HG02759 (cell line): Measurements from ENCODE around the gene GPR137B.
"Not testable (repeated sequence)": the region's sequence is repeated elsewhere in the genome, so short reads cannot be mapped to it uniquely, and the experiment has no call there.

Experiments
- ATAC-seq: cut with Tn5 transposase; IDR thresholded peaks from one replicate; pipeline ENCODE4 v1.9.1; 2021; ENCODE audit warnings: mild to moderate bottlenecking, moderate library complexity; ENCODE audit not compliant: unreplicated experiment

Gene GPR137B

DNA sequence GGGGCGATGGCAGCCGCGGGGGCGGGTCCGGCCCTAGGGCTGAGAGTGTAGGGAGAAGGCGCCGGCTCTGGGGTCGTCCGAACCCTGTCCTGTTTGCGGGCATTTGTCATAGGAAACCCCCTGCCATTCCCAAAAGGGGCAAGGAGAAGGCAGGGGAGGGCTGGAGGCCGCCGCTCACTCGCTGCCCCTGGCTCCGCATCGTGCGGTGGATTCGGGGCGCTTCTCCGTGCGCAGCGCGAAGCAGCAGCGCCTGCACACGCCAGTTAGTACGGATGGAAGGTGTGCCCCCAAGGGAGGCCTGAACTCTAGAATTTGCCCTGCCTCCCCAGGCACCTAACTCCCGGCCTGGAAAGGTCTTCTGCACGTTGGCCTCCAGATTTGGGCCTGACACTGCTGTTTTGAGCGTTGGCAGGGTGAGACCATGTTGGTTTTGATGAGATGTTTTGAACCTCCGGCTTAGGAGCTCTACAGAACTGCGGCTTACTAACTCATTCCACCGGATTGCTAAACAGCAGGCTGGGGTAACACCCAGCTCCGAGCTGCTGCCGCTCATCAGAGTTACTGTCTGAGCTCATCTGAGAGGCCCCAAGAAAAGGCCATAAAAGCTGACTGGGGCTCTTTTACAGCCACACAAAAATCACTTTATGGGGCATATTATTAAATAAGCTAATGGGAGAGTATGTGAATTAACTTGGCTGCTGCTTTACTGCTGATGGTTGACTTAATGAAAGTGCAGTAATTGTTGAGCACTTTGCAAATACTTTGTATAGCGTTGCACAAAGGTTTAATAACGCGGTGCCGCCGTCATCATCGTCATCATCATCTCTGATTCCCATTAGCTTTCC is 987 bp downstream of the GPR137B start:
- ATAC-seq = peak; percentile 32

DNA sequence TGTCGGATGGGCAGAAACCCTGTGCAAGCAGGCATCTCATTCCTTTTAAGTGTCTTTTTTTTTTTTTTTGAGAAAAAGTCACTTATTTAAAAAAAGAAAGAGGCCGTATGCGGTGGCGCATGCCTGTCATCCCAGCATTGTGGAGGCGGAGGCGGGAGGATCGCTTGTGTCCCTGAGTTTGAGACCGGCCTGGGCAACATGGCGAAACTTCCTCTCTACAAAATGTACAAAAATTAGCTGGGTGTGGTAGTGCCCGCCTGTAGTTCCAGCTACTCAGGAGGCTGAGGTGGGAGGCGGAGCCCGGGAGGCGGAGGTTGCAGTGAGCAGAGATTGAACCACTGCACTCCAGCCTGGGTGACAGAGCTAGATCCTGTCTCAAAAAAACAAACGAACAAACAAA is 1.7 kb downstream of the GPR137B start:
- ATAC-seq = no peak

DNA sequence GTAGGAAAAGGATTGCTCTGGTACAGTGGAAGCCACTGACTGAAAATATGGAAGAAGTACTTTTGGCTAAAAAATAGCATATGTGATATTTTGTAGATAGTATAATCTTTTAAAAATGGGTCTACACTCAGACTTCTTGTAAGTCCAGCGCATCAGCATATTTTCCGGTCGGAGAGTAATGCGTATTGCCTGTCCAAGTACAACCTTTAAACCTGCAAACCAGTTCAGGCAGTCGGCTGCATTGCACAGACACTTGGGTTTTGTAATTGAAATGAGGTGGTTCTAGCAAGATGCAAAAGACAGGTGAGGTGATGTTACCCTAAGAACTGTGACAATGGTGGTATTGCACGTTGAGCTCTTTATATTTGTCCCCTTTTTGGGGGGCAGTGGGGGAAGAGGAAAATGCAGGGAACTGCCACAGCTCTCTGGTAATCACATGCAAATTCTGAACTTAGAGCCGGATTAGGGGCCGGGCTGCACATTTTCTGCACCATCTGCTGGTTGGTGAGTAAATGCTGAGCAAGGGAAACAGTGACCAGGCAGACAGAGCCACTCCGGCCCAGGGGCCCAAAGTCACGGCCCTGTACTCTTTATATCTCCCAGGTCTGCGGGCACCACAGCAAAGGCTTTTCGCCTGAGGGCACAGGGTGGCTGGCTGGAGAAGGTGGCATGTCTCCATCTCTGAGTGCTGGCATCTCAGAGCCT is 2.3 kb downstream of the GPR137B start:
- ATAC-seq = peak; percentile 28

DNA sequence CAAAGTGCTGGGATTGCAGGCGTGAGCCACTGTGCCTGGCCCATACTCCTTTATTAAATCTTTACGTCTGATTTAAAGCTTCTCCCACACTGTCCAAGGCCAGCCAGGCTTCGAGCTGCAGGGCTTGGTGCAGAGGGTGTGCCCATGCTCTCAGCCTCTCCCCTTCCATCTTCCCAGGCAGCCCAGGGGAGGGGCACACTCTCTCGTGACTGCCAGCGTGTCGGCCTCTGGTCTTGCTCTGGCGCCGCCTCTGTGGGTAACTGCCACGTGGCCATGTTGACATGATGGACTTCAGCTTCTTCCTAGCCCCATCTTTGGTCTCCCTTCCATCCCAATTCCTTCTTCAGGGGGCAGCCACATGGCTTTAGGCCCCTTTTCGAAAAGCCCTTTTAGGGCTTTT is 4.7 kb downstream of the GPR137B start:
- no peak for ATAC-seq

DNA sequence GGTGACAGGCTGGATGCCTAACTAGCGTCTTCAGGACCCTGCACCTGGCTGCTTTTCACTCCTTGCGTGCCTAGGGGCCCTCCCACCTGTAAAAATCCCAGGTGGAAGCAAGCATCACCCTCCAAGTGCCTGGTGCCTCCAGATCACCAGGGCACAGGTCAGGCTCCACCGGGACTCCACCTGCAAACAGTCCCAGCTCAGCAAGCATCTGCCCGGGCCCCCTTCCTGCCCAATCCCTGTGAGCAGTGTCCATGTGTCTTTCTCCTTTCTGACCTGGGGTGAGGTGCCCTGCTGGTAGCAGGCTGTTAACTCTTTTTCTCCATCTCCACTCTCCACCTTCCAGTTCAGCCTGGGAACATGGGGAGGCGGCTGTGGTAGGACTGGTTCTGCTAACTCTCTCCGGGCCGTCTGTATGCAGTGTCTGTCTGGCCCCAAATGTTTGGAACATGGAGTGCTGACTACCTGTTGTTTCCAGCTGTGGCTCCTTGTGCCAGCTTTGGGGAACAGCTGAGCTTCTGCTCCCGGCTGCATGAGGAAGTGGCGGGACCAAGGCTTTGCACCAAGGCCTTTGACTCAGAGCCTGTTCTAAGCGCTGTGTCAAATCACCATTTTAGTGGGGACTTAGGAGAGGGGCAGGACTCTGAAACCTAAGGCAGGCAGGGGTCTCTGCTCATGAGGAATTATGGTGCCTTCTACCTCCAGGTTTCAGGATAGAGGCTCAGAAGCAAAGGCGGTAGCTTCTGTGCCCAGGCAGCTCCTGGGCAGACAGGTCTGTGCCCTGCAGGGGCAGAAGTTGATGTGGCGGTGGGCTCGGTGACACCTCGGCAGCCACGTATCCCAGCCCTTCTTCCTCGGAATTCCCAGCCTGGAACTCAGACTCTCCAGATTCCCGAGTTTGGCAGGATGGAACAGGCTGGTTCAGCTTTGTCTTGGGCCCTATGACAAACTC is 5.5 kb downstream of the GPR137B start:
- ATAC-seq = no peak

DNA sequence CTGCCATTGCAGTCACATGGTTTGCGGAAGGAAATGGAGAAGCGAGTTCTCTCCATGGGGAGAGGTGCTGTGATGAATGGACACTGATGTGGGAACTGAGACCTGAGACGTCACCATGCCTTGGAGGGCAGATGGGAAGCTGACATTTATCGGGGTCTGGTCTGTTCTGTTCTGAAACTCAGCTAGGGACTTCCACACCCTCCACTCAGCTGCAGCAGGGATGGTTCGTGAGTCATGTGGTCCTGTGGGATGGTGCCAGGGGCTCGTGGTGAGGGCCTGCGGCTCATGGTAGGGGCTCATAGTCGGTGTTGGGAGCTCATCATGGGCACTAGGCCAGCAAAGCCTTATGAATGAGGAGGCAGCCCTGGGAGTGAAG is 6.1 kb downstream of the GPR137B start:
- no peak for ATAC-seq

DNA sequence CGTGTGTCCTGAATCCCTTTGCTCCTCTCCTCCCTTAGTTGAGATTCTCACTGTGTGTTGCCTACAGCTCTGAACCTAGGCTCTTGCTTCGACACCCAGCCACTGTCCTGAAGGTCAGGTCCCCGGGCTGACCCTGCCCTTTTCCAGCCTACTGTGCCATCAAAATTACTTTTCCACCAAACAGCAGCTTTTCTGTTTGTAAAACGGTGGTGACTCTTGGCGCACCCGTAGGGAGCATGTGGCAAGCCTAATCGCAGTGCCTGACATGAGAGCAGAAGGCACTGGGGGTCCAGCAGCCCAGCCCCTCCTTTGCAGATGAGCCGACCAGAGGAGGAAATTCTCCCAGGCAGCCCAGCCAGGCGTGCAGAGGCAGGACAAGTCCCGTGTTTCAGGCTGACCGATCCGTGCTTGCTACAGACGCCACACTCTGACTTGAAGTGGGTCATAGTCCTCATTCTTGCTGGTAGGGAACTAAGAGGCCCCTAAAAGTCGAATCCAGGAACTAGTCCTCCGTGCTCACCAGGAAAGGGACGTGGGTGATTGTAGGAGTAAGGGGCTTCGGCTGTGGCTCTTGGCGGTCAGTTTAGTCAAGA is 6.8 kb downstream of the GPR137B start:
- ATAC-seq = no peak

DNA sequence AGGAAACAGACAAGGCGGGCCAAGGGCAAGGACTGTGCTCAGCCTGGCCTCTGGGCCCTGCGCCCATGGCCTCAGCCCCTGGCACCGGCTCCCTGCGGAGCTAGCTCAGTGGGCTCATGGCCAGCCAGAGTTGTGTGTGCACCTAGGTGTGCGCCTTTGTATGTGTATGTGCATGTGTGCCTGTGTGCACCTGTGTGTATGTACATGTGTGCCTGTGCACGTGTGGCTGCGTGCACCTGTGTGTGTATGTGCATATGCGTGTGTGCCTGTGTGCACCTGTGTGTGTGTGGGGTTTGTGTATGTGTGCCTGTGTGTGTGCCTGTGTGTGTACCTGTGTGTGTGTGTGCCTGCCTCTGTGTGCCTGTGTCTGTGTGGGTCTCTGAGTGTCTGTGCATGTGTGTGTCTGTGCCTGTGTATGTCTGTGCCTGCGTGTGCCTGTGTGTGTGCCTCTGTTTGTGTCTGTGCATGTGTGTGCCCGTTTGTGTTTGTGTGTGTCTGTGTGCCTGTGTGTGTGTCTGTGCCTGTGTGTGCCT is 7.4 kb downstream of the GPR137B start:
- no peak for ATAC-seq

DNA sequence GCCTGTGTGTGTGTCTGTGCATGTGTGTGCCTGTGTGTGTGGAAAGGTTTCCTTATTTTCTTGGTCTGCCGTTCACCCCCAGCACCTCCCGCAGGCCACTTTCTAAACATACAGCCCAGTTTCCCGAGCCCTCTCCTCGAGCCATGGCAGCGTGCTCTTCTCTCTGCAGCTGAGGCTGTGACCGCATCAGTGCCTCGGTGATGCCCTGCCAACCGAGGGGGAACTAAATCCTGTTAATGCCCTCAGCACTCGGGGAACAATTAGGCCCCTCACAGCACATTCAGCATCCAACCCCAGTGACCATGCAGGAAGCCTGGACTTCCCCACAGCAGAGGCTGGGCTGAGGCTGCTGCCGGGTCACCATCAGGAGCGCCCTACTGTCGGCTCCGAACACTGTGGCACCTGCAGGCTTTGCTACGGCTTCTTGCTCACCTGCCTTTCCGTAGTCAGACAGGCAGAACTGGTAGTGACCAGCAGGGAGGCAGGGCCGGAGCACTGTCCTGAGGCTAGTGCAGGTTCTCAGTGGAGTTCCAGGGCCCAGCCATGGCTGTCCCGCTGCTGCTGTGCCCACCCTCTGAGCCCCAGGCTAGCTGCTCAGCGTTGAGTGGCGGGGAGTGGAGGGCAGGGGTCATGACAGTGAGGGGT is 8.1 kb downstream of the GPR137B start:
- ATAC-seq = no peak

DNA sequence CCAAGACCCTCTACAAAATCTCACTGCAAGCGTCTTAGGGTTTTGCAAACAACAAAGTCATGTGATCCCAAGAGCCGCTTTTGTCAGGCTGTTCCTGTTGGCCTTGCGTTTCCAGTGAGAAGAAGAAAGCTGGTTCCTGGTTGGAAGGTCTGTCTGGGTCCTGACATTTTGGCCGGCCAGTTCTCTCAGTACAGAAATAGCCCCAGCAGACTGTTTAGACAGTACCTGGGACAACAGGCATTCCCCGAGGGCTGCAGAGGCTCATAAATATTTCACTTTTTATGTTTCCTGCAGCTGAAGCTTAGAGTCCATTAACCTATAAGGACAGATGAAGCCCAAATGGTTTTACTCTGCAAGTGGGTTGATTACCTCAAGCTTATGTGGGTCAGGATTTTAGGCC is 8.6 kb downstream of the GPR137B start:
- no peak for ATAC-seq

DNA sequence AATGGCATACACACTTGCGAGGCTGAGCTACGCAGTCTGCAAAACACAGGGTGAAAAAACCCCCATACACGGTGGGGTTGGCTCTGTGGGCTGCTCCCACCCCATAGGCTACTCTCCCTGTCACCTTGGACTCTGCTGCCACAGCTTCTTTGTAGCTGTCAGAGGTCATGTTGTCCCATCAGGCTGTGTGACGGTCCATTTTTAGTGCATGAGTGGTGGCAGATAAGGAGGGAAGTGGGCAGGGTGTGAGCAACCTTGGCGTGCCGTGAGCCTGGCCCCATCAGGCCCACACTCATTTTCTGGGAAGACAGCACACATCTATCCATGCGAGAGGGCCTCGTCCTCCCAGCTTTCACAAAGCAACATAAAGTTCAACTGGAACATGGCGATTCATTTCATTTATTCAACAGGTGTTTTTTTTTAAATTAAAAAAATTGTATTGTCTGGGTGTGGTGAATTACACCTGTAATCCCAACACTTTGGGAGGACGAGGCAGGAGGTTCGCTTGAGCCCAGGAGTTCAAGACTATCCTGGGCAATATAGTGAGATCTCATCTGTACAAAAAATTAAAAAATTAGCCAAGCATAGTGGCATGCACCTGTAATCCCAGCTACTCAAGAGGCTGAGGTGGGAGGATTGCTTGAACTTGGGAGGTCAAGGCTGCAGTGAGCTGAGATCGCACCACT is 9.5 kb downstream of the GPR137B start:
- ATAC-seq = no peak

DNA sequence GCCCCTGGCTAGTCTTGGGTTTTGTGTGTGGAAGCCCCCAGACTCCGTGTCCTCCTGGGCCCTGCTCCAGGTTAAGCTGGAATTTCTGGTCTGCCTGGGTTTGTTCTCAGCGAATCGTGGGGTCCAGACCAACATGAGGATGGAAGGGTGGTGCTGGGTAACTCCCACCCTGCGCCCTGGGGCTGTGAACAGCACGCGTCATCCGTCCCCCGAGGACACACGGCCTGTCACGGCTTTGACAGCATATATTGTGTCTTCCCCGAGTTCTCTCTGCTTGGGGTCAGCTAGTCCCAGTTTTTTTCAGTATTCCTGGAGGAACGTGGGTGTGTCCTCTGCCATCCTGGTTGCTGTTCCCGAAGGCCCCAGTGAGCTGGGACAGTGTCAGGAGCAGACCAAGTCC is 11.8 kb downstream of the GPR137B start:
- ATAC-seq = no peak

DNA sequence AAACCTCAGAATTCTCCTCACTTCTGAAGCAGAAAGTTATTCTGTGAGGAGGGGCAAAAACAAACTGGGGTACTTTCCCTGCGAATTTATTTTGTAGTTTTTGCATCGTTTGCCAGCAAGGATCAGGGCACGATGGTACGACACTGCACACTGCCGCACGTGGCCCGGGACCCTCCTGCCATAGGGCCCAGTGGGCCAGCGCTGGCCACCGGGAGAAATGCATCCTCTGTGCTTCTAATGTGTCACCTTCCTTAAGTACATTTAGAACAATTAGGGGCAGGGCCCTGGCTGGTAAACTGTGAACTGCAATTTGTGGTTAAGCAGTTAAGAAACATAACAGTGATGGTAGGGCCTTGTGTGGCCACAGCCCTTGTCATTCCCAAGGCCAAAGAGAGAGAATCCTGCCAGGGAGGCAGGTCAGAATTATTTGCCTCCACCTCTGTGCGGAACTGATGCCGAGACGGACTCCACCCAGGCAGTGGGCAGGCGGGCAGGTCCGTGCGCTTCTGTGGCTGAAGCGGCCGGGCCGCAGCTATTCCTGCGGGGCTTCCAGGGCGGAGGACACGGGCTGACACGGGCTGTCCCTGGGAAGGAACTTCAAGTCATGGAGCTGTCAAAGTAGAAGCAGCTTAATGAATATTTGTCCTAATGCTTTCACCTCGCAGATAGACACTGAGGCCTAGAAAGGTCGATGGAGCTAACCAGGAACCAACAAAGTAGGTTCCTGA is 12.5 kb downstream of the GPR137B start:
- ATAC-seq = no peak

DNA sequence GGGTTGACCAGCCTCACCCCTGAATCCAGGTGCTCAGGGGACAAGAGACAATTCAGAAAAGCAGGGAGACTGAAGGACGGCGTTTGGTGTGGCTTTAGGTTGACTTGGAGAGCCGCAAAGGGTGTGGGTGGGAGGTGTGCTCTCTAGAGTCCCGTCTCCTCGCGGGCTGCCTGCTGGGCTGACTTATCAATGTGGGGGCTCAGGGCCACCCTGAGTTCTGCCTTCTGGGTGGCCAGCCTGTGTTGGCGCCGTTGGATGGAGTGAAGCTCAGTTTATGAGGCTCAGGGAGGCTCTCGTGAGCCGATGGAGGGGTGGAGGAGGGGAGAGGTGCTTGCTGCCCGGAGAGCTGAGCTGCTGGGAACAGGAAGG is 13.0 kb downstream of the GPR137B start:
- ATAC-seq = no peak

DNA sequence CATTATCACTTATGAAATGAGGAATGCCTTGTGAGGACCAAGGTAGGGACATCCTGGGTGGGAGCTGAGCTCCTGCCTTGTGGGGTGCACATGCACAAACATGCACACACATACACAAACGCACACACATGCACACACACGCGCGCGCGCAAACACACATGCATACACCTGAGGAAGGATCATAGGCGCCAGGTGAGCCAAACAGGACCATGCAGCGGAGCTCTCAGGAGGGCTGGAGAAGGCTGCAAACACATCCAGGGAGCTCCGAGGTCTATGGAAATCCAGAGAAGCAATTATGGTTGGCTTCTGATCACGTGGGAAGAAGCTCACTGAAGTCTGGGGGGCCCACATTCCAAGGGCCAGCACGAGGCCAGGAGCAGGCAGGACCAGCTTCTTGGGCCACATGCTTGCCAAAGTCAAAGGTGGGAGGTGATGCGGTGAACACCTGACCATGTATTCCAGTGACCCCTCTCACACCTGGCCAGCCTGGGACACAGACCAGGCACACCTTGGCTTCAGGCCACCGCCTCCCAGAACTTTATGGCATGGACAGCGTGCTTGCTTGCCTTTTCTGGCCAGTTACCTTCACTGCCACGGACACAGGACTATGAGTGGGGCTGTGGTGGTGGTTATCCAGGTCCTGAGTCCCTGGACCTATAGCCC is 13.6 kb downstream of the GPR137B start:
- ATAC-seq = no peak

DNA sequence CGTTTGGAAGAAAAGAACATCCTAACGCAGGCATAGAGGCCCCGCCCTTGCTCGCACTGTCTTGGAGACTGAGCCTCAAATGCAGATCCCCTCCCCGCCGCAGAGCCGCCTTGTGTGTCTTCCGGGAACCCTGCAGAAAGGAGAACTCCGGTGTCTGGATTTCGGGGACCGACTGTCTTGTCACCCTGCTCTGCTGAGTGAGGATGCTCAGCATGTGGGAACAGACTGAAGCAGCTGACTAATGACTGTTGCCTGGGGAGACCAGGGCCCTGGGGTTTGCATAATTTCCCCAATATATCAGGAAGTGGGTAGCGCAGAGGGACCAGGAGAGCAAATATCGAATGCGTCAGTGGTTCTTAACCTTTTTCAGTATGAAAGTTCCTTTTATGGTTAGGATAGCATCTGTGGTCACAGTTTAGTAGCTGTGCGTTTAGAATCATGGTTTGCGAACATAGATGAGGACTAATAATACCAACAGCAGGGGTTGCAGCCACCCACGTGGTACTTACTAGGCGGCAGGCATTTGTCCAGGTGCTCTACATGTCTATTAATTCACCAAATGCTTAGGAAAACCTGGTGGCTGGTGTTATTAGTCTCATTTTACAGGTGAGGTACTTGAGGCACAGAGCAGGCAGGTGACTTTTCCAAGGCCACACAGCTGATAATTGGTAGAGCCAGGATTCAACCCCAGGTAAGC is 14.3 kb downstream of the GPR137B start:
- peak; percentile 80 for ATAC-seq

DNA sequence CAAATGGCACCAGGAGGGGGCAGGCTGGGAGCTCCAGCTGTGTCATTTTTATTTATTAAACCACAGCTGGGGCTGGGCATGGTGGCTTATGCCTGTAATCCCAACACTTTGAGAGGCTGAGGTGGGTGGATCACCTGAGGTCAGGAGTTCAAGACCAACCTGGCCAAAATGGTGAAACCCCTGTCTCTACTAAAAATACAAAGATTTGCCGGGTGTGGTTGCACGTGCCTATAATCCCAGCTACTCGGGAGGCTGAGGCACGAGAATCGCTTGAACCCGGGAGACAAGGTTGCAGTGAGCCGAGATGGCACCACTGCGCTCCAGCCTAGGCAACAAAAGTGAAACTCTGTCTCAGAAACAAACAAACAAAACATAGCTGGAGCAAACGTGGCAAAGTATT is 15.7 kb downstream of the GPR137B start:
- not testable (repeated sequence) for ATAC-seq

DNA sequence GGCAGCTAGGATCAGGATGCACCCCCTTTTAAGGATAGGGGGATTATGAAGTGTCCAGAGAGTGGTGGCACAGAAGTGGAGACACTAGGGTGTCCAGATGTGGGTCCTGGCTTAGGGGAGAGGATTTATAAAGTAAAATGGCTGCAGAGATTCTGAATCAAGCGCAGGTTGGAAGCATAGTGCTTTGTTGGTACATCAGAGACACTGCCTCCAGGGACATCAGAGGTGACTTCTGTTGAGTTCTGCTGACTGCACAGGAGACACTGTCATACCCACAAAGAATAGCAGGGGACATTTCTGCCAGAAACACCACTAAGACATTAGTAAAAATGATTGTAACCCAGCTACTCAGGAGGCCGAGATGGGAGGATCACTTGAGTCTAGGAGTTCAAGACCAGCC is 16.4 kb downstream of the GPR137B start:
- ATAC-seq = no peak
